HT-29 (cell line): ENCODE data around the gene TMEM141. TPM values are rescaled to one million over a fixed set of nuclear protein-coding genes. Genes with fewer than 3 reads are reported as not detected.
"Not testable (repeated sequence)": the region's sequence is repeated elsewhere in the genome, so short reads cannot be mapped to it uniquely, and the experiment has no call there.

Source experiments
- DNase-seq: peaks from one replicate; pipeline ENCODE4 v3.0.0-alpha.2; 2015; ENCODE audit warnings: low spot score
- small RNA-seq: library from RNA; depleted of rRNA; stranded (forward); fragments of <200 nt; gene quantifications from one replicate; pipeline ENCODE3, GENCODE V24; 2014
- total RNA-seq: library from RNA; depleted of rRNA; stranded (reverse); fragments of >200 nt; shearing (Covaris generic); gene quantifications from 2 replicates; pipeline ENCODE4 v1.2.3, GENCODE V29; 2014; rRNA removed

The TMEM141 gene
- total RNA-seq, 1 experiment from 2014 or later: 357 TPM

DNA sequence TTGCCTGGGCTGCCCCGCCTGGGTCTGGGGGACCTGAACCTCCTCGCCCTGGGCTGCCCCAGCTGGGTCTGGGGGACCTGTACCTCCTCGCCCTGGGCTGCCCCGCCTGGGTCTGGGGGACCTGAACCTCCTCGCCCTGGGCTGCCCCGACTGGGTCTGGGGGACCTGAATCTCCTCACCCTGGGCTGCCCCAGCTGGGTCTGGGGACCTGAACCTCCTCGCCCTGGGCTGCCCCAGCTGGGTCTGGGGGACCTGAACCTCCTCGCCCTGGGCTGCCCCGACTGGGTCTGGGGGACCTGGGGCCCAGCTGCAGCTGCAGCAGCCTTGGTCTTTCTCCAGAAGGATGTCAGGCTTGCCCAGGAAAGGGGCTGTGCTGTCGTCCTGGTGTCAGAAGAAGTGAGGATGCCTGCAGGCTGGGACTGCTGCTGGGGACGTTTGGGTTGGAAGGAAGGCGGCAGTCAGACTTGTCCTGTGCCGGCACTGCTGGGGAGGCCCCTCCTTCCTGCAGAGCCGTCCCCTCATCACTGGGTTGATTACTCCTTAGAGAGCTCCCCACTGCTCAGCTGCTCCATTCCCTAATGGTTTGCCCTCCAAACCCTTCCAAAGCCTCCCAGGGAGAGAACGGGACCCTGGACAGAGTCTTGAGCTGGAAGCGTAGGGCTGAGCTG lies 42.4 kb downstream of the TMEM141 start:
- DNase-seq: not testable (repeated sequence)

DNA sequence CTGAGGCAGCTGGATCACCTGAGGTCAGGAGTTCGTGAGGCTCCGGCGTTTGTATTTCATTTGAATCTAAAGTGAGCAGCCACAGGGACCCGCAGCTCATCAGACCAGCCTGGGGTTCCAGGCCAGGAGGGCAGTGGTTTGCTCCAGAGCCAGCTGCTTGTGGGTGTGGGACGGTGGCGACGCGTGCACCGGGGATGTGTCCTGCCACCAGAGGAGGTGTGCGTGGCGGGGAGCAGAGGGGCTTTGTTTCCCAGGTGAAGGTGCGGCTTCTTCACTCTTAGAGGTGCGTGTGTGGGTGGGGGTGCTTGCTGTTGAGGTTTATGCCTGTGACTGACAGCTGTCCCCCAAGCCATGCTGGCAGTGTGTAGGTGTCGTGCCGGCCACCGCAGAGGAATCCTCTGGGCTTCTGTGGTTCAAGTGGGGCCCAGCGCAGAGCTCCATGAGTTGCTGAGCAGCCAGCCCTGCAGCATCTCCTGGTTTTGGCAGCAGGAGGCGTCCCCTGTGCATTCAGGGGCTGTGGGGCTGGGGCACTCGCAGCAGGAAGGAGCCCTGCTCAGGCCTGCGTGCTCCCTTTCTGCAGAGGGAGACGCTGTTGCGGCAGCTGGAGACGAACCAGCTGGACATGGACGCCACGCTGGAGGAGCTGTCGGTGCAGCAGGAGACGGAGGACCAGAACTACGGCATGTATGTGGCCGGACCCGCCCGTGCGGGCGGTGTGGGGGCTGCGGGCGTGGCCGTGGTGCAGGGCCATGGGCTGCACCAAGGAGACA lies 44.2 kb downstream of the TMEM141 start:
- DNase-seq: no peak

DNA sequence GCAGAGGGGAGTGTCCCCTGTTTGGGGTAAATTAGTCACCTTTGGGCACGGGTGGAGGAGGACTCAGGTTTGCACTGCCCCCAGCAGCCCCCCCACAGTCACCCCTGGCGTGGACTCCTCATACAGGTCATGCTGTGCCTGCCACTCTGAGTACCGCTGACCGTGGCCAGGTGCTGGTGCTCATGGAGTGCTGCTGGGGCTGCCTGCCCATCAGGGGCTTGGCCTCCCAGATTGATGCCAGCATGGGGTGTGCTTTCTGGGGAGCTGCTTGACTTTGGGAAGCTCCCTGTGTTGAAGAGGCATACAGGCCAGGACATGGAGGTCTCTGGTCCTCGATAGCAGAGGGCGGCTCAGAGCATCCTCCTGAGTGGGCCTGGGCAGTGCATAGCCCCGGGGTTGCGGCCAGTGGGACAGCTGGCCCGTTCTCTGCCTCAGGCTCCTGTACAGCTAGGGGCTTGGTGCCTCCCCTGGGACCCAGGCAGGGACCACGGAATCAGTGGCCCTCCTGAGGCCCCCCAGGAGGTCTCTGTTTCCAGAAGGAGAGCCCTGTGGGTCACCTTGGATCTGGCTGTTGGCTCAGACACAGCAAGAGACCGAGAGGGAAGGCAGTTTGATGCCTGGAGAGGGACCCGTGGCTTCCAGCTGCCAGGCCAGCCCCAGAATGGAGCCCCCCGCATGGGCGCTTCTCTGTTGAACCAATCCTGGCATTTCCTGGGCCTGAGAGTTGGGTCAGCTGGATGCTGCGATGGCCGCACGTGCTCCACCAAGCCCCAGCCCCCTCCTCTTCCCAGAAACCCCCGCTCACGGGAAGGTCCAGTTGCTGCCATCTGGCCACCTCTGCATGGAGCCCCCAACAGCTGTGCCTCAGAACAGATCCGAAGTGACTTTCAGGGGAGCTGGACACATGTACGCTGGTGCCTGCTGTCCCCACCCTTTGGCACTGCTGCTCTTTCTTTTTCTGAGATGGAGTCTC lies 45.1 kb downstream of the TMEM141 start:
- no peak for DNase-seq

DNA sequence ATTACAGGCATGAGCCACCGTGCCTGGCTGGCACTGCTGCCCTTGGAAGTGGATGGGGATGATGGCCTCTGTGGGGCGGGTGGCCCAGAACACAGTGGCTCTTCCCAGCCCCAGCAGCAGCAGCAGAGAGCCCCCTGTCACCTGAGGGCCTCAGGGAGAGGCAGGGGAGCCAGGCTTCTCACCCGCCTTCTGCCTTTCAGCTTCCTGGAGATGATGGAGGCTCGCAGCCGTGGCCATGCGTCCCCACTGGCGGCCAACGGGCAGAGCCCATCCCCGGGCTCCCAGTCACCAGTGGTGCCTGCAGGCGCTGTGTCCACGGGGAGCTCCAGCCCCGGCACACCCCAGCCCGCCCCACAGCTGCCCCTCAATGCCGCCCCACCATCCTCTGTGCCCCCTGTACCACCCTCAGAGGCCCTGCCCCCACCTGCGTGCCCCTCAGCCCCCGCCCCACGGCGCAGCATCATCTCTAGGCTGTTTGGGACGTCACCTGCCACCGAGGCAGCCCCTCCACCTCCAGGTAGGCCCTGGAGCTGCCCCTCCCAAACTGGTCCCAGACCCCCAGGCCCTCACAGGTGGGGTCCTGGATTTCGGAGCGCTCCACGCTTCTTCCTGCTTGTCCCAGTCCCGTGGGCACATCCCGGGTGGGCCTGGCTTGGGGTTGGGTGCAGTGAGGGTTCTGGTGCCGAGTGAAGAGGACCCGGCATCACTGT lies 46.2 kb downstream of the TMEM141 start:
- no peak for DNase-seq

DNA sequence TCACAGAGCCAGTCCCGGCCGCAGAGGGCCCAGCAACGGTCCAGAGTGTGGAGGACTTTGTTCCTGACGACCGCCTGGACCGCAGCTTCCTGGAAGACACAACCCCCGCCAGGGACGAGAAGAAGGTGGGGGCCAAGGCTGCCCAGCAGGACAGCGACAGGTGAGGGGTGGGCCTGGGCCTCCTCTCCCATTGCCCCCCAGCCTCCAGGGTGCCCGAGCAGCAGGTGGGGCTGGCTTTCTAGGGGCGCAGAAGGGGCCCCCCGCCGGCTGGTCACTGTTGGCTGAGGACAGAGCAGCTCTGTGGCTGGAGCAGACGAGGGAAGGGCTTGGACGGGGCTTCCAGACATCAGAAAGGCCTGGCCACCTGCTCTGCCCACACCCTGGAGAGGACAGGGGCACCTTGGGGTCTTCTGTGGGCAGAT lies 46.7 kb downstream of the TMEM141 start:
- DNase-seq: not testable (repeated sequence)

DNA sequence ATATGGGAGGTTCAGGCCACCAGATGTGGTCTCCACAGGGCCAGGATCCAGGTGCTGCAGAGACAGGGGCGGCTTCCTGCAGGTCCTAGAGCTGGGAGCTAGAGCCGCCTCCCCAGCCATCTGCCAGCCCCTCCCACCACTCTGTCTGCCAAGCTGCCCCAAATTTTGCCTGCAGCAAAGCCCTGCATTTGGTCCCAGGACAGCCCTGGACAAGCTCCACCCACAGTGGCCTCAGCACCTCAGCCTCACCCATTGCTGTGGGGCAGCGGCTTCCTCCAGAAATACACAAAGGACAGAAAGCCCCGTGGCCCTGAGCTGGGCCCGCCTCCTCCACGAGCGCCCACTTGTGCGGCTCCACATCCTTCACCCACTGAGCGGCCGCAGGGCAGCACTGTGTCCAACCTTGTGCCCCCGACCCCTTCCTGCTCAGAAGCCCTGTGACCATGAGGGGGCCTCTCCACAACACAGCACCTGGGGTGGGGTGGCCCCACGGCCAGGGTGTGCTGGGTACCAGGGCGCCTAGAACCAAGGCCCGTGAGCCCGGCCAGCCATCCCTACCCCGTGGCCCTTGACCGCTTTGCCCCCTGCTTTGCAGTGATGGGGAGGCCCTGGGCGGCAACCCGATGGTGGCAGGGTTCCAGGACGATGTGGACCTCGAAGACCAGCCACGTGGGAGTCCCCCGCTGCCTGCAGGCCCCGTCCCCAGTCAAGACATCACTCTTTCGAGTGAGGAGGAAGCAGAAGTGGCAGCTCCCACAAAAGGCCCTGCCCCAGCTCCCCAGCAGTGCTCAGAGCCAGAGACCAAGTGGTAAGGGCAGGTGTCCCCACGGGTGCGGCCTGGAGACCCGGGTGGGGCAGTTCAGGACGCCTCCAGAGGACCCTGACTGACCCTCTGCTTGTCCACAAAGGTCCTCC lies 47.4 kb downstream of the TMEM141 start:
- DNase-seq: no peak

DNA sequence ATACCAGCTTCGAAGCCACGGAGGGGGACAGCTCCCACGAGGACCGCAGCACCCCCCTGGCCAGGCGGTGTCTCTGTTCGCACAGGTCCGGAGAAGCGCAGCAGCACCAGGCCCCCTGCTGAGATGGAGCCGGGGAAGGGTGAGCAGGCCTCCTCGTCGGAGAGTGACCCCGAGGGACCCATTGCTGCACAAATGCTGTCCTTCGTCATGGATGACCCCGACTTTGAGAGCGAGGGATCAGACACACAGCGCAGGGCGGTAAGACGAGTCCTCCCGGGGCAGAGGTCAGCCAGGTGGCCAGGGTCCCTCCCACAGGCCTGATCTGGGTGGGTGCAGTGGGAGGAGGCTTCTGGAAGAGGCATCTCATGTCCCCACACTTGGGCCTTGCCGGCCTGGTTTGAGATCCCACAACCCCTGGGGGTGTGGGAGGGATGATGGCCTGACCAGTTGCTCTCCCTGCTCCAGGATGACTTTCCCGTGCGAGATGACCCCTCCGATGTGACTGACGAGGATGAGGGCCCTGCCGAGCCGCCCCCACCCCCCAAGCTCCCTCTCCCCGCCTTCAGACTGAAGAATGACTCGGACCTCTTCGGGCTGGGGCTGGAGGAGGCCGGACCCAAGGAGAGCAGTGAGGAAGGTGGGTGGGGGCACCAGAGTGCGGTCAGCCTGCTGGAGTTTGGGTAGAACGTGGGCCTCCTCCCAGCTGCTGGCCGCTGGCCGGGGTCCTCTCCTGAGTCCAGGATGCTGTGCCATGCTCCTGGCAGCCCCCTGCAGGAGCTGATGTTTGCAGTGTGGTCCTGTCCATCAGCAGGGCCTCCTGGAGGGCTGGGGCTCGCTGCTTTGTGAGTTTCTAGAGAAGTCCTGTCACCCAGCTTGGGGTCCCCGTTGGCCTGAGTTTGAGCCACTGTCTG lies 48.3 kb downstream of the TMEM141 start:
- DNase-seq: no peak

DNA sequence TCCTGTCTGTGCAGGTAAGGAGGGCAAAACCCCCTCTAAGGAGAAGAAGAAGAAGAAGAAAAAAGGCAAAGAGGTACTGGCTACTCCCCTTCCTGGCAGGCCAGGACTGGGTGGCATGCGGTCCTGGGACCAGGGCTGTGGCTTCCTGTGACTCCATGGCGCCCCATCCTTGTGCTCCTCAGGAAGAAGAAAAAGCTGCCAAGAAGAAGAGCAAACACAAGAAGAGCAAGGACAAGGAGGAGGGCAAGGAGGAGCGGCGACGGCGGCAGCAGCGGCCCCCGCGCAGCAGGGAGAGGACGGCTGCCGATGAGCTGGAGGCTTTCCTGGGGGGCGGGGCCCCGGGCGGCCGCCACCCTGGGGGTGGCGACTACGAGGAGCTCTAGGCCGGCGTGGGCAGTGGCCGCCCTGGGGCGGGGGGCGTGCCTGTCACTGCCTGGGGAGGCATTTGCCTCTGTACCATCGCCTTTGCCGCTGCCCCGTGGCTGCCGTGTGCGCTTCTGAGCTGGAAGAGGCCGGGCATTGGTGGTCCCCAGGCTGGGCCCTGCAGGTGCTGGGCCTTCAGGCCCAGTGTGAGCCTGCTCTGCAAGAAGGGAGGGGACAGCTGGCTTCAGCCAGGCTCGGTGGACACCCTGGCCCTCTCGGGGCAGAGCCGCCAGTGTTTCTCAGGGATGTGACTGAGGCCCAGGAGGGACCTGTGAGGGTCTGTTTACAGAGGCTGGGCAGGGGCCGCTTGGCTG lies 49.2 kb downstream of the TMEM141 start:
- DNase-seq: peak; percentile 70

DNA sequence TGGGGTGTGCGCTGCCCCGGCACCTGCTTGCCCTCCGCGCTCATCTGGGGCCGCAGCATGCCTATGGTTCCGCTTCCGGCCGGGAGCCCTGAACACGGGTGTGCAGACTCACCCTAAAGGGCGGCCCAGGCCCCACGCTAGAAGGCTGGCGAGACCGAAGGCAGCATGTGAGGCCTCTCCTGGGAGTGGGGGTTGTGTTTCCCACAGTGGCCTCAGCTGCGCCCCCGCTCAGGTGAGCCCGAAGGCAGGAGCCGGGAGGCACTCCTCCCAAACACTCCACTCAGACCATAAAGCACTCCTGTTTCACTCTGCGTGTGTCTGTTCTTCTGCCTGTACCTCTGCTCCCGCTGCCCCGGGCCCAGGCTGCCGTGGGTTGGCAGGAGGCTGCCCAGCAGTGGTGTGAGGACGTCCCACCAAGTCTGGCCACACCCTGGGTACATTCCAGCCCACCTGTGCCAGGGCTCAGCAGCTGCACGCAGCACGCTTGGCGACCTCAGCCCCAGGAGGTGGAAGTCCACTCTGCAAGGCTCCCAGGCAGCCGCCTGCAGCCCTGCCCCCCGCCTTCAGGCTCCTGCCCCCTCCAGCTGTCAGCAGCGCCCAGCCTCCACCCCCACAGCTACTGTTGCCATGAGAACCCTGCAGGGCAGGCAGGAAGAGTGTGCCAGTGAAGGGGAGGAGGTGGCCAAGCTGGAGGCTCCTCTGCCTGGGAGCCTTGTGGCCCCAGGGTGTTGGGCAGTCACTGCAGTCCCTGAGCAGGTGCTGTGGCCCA lies 49.9 kb downstream of the TMEM141 start:
- peak; percentile 87 for DNase-seq

DNA sequence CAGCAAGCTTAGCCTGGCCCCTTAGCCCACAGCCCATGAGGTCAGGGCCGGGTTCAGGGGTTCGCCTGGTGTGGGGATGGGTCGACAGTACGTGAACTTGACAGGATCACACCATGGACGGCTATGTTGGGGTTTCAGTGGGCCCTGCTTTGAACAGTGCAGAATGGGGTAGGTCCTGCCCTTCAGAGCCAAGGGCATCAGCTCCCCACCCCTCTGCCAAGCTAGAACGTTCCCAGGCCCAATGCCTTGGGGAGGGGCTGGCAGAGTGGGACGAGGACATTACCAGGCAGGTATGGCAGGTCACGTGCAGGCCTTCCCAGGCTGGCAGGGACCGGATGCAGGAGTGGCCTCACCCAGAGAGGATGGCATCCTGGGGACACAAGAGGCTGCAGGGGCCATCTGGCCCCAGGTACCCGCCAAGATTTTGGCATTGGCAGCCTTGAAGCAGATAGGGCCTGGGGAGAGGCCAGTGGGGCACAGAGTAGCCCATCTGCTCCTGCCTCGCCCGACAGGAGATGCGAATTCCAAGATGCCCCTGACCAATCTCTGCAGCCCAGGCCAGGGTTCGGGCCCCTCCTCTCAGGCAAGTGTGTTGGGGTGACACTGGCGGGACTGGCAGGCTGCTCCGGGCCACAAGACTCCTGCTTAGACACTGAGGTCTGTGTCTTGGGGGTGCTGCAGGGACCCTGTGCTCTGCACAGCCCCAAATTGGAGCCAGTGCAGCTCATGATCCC lies 50.7 kb downstream of the TMEM141 start:
- DNase-seq: peak; percentile 61

DNA sequence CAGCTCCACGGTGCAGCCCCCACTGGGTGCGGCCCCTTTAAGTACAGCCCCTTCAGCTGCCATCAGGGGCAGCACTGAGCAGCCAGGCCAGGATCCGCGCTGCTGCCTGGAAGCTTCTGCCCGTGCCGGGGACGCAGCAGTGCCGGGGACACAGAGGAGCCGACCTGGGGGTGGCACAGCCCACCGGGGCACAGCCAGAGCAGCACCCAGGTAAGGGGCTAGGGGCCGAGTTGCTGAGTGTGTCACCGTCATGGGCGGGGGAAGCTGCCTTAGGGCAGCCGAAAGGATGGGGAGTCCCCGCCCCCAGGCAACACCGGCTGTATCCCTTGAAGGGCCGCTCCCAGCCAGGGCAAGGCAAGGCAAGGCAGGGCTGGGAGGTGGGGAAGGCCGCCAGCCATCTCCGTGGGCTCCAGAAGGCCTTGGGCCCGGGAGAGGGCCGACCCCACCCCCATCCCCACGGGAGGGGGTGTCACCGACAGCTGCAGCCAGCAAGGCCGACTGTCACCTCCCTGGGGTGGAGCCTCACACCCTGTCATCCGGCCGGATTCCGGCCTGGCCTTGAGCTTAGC lies 51.3 kb downstream of the TMEM141 start, which contains the start of gene AJM1:
Gene AJM1 (plus strand): TSS at position 99 of the 569 bp plus-strand sequence. CDS start 1,937 bp downstream, outside the sequence.
- DNase-seq: peak; percentile 86

Small RNAs within 50 kb of the gene (small RNA-seq; reads per million reads assigned to genes)
- gene AL355987.2: not detected
- gene ATP6V1G1P3: not detected
- gene MIR4292: not detected
- not detected for gene MIR6722

Other genes with a start within 250 kb of the TMEM141 start
- 39.8 and 57.7 TPM in 2 replicates for gene NOTCH1, start 245.3 kb upstream of the TMEM141 start, total RNA-seq
- 3.2 and 6.4 TPM in 2 replicates for gene EGFL7, start 128.4 kb upstream of the TMEM141 start, total RNA-seq
- 160 and 167 TPM in 2 replicates for gene AGPAT2, start 103.9 kb upstream of the TMEM141 start, total RNA-seq
- gene DIPK1B, start 78.8 kb upstream of the TMEM141 start, total RNA-seq: not detected in 2 replicates
- not detected in 2 replicates for gene LCN10, start 48.4 kb upstream of the TMEM141 start, total RNA-seq
- gene LCN6, start 42.8 kb upstream of the TMEM141 start, total RNA-seq: not detected in 2 replicates
- gene LCN8, start 33.1 kb upstream of the TMEM141 start, total RNA-seq: not detected in 2 replicates
- gene LCN15, start 26.8 kb upstream of the TMEM141 start, total RNA-seq: 0.60 TPM in 1 of 2 replicates, not detected in the other
- gene CCDC183, start 5.0 kb downstream of the TMEM141 start, total RNA-seq: 9.0 and 10.4 TPM in 2 replicates
- 242 and 247 TPM in 2 replicates for gene RABL6, start 16.6 kb downstream of the TMEM141 start, total RNA-seq
- 9.0 and 9.4 TPM in 2 replicates for gene AJM1, start 51.1 kb downstream of the TMEM141 start, total RNA-seq
- 230 and 232 TPM in 2 replicates for gene PHPT1, start 58.1 kb downstream of the TMEM141 start, total RNA-seq
- 14.9 and 29.8 TPM in 2 replicates for gene MAMDC4, start 61.0 kb downstream of the TMEM141 start, total RNA-seq
- gene EDF1, start 75.0 kb downstream of the TMEM141 start, total RNA-seq: 428 and 484 TPM in 2 replicates
- 36.4 and 36.7 TPM in 2 replicates for gene TRAF2, start 95.2 kb downstream of the TMEM141 start, total RNA-seq
- gene FBXW5, start 153.4 kb downstream of the TMEM141 start, total RNA-seq: 379 and 389 TPM in 2 replicates
- gene C8G, start 153.9 kb downstream of the TMEM141 start, total RNA-seq: 0.71 and 2.6 TPM in 2 replicates
- gene LCN12, start 160.9 kb downstream of the TMEM141 start, total RNA-seq: 0.58 and 0.94 TPM in 2 replicates
- not detected in 2 replicates for gene PTGDS, start 186.2 kb downstream of the TMEM141 start, total RNA-seq
- gene LCNL1, start 191.6 kb downstream of the TMEM141 start, total RNA-seq: not detected in 2 replicates
- 169 and 179 TPM in 2 replicates for gene PAXX, start 201.1 kb downstream of the TMEM141 start, total RNA-seq
- 17.0 and 24.1 TPM in 2 replicates for gene CLIC3, start 205.2 kb downstream of the TMEM141 start, total RNA-seq
- gene ABCA2, start 236.9 kb downstream of the TMEM141 start, total RNA-seq: 92.6 and 99.9 TPM in 2 replicates
- gene FUT7, start 240.7 kb downstream of the TMEM141 start, total RNA-seq: 0.36 and 0.42 TPM in 2 replicates